ENCODE results near the gene SLCO4A1.

The SLCO4A1 gene

DNA sequence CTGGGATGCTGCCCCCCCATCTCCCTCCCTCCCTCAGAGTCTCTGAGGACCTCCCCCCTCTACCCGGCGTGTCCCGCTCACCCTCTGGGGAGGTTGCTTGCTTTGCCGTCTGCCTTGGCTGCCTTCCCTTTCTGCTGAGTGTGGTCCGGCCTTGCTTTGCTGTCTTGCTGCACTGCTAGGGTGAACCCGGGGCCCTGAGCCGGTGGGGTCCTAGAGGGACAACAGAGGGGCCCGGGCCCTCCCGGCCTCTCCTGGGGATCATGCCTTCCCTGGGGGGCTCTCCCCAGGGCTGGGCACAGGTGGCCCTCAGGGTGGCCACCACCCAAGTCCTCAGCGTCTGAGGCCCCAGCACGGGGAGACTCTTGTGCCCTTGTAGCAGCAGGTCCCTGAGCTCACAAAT lies 19.3 kb downstream of the SLCO4A1 start:
- in situ Hi-C loops (cut with MboI; ENCODE audit: low sequenced_read_pairs): no loop called here

DNA sequence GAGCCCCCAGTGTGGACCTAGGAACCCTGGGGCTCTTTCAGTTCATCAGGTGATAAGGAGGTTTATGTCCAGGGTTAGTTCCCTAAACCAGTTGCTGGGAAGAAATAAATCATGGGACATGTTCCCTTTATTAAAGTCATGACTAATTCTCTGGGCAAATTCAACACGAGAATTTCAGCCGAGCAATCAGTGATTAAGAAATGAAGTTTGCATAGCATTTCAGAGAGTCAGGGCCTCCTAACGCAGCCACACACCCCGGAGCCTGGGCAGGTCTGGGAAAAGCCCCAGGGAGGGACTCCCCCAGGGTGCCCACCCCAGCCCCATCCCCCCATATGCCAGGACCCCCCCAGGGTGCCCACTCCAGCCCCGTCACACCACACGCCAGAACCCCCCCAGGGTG lies 20.1 kb downstream of the SLCO4A1 start:
- in situ Hi-C loops (cut with MboI; ENCODE audit: low sequenced_read_pairs): no loop called here

DNA sequence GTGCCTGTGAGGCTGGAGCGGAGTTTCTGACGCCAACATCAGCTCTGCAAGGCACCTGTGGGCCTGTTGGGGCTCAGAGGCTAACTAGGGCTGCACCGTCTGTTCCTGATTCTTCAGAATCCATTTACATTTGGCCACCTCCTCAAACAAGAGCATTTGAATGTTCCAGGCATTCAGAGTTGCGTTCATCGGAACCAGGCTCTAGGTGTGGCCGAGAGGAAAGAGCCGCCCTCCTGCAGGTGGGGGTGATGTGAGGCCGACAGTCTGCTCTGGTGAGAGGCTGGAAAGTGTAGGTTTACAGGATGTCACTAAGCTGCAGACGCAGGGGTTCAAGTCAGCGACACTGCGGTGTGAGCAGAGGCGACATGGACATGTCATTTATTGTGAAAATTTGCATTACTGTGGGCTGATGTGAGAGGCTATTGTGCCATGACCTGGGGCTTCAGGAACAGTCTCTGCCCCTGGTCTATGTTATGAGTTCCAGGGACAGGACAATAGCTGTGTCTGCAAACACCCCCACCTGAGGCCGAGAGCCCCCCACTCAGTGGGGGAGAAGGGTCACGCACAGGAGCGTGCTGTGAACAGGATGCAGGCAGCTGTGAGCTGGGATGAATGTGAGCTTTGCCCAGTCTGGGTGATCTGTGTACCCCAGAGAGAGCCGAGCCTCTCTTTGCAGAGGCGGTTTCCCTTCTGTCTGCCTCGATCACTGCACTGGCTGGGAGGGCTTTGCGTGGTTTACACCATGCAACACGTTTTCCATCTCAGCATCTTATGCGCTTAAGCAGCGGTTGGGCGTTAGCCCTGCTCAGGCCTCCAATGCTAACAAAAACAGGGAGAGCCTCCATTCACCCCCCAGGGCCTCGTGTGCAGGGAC lies 21.1 kb downstream of the SLCO4A1 start:
- in situ Hi-C loops (cut with MboI; ENCODE audit: low sequenced_read_pairs): no loop called here

DNA sequence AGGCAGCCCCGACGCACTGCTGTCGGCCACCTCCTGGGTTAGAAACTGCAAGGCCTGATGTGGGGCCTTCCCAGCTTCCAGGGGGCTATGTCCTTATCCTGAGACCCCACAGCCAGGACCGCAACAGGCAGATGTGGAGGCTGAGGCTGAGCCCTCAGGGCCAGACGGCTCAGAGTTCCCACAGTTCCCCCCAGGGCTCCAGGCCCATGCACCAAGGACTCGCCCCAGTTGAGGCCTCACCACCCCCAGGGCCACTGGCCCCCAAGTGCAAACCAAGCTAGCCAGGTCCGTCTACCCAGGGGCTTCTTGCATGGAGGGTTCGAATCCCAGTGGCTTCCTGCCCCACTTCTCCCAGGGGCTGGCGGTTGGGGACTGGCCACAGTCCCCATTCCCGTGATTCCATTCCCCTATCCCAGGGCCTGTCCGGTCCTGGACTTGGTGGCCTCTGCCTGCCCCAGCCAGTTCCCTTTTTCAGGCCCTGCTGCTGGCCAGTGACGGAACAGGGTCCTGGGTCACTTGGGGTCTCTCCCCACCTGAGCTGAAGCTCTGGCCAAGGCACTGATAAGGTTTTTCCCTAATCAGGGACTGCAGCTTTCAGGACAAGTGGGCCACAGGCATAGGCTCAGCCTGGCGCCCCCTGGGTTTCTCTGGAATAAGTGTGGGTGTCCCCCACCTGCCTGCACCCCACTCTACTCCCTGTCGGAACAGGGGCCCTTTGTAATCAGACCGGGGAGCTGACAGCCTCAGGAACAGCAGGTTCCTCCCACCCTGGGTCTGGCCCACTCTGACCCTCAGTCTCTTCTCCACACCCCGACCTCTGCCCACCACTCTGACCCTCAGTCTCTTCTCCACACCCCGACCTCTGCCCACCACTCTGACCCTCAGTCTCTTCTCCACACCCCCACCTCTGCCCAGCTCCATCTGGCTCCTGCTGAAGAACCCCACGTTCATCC lies 22.0 kb downstream of the SLCO4A1 start:
- in situ Hi-C loops (cut with MboI; ENCODE audit: low sequenced_read_pairs): no loop called here

DNA sequence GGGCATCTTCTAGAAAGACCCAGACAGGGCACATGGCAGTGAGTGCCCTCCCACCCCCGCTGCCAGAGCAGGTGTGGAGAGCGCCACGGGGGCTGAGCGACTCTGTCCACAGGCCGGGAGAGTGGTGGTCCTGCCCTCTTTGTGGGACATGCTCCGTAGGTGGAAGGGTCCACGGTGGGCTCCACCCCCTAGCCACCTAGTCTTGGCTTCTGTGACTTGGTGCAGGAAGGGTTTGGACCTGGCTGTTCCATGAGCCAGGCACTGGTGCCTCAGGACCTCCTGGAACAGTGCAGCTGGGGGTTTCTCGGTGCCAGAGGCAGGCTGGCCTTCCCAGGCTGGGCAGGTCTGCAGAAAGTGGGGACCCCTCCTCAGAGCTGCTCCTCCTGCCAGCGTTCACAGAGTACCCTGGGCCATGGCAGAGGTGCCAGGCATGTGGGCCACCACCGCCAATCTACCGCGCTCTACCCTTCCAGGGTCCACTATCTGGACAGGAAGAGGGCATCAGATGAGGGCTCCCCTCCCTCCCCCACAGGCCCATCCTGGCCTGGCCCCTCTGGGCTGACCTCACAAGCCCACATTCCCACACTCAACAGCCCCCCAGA lies 23.0 kb downstream of the SLCO4A1 start:
- in situ Hi-C loops (cut with MboI; ENCODE audit: low sequenced_read_pairs): loop anchor here (5.0 kb wide), 1 partner anchor 127 kb away; no protein-coding TSS in a partner anchor

DNA sequence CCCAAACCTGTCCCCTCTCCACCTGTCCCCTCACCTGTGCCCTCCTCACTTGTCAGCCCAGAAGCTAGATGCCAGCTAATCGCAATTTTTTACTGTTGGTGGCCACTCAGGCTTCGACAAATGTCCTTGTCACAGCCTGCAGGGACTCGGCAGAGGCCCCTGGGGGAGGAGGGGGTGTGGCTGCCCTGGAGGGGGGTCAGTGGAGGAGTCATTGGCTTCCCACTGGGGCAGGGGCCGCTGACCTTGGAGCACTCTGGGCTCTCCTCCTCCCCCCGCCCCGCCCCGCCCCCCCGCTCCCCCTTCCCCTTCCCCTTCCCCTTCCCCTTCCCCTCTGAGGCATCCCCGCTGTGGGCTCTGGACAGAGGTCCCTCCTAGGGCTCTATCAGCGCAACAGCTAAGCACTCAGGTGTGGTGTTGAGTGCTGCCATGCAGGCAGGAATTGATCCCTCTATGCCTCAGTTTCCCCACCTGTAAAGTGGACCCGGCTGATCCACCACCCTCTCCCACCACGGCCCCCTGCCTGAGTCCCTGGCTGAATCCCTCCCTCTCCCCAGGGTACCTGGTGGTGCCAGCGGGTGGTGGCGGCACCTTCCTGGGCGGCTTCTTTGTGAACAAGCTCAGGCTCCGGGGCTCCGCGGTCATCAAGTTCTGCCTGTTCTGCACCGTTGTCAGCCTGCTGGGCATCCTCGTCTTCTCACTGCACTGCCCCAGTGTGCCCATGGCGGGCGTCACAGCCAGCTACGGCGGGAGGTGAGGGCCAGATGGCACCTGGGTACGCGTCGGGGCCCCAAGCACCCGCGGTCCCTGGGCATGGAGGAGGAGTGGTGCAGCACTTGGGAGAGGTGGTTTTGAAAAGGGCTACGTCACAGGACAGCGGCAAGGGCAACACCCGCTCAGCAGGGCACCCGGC lies 23.8 kb downstream of the SLCO4A1 start:
- in situ Hi-C loops (cut with MboI; ENCODE audit: low sequenced_read_pairs): loop anchor here (5.0 kb wide), 1 partner anchor 126 kb away; no protein-coding TSS in a partner anchor

DNA sequence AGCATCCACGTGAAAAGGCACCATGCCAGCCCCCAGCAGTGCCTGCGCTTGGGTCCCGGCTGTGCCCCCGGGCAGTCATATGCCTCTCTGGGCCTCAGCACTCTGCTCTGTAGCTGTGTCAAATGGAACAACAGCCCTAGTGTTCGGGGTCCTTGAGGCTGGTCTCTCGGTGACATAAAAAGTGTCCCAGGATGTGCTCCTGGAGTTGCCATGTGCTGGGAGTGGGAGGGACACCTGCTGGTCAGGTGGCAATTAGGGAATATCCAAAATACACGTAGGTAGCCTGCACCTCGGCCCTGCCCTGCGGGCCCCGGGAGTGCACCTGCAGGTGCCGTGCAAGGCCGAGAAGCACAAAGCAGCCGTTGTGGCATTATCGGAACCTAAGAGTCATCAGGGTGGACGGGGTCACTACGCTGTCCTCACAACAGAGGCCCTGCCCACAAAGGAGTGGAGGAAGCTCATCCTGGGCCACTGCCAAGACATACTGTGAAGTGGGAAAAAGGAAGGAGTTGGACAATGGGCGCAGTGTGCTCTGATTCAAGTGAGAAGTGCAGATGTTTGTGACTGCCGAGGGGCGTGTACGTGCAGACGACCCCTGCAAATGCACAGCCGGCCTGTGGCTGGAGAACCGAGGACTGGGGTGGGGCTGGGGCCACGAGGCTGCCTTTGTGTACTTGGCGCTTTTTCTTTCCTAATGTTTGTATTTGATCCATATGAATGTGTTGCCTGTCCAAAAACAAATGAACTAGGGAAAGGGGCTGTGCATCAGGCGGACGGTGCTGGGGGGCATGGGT lies 24.6 kb downstream of the SLCO4A1 start:
- in situ Hi-C loops (cut with MboI; ENCODE audit: low sequenced_read_pairs): loop anchor here (5.0 kb wide), 1 partner anchor 125 kb away; no protein-coding TSS in a partner anchor

DNA sequence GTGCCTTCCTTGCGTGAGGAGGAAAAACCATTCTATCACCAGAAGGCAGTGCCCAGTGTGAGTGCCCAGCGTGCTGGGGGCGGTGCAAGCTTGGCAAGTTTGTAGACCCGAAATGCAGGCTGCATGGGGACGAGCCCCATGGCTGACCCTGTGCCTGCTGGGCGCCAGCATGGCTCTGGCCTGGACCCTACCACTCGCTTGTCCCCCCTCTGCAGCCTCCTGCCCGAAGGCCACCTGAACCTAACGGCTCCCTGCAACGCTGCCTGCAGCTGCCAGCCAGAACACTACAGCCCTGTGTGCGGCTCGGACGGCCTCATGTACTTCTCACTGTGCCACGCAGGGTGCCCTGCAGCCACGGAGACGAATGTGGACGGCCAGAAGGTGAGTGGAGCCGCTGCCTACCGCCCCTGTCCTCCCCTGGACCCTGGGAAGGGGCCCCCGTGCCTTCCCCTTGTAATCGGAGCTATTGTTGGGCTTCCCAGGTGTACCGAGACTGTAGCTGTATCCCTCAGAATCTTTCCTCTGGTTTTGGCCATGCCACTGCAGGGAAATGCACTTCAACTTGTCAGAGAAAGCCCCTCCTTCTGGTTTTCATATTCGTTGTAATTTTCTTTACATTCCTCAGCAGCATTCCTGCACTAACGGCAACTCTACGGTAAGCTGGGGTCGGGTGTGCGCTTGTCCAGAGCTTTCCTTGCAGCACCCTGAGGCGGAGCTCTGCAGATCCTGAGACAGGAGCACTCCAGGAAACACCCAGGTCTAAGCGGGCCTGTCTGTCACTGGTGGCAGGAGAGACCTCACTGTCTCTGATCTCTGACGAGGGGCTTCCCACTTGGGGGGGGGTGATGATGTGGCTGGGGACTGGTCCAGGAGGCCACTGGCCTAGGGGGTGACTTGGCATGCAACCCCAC lies 25.5 kb downstream of the SLCO4A1 start:
- in situ Hi-C loops (cut with MboI; ENCODE audit: low sequenced_read_pairs): loop anchor here (5.0 kb wide), 1 partner anchor 125 kb away; no protein-coding TSS in a partner anchor

DNA sequence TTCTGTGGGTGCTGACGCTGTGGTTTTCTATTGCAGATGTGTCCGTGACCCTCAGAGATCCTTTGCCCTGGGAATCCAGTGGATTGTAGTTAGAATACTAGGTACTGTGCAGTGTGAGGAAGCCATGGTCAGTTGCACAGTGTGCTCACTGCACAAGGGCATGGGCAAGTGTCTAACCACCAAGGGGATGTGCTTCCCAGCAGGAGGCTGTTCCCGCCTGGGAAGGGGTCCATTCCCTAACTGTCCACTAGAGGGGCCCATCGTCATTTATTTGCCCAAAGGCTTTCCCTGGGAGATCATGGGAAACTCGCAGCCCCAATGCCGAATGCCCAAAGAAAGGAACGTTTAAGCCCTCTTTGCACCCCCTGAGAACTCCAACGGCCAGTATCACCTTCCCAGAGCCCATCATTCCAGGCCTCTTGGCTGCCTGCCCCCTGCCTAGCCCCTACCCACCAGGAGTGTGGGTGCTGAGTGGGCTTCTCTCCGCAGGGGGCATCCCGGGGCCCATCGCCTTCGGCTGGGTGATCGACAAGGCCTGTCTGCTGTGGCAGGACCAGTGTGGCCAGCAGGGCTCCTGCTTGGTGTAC lies 26.2 kb downstream of the SLCO4A1 start:
- in situ Hi-C loops (cut with MboI; ENCODE audit: low sequenced_read_pairs): loop anchor here (5.0 kb wide), 1 partner anchor 124 kb away; no protein-coding TSS in a partner anchor

DNA sequence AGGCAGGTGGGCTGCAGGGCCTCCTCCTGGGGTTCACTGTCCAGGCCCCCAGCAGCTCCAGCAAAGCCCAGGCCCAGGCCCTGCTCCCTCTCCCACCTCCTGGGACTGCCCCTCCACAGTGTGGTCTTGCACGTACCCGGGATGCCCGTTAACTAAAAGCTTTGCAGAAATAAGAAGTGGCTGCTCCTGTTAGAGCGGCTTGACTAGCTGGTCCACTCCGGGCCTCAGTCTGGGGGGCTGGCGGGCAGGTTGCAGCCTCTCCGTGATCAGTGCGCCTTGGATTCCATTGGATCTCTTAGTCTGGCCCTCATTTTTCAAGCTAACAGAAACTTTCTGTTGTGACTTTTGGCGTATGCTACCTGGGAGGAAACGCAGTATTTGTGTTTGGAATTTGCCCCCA lies 26.9 kb downstream of the SLCO4A1 start:
- in situ Hi-C loops (cut with MboI; ENCODE audit: low sequenced_read_pairs): loop anchor here (5.0 kb wide), 1 partner anchor 123 kb away; no protein-coding TSS in a partner anchor

DNA sequence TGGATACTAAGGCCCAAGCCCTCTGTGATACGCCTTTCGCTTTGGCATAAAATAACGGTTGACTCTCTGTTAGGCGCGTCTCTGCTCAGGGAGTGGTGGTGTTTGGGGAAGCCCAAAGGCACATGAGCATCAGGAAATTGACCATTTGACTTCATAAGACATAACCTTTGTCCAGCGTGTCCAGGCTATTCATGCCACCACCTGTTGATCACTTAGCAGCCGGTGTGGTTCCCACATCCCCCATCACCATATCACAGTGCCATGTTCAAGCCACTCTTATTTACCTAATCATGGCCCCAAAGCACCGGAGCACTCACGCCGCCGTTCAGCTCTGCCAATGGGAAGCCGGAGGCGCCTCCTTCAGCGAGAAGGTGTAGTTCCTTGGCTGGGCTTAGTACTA lies 27.9 kb downstream of the SLCO4A1 start:
- in situ Hi-C loops (cut with MboI; ENCODE audit: low sequenced_read_pairs): no loop called here

DNA sequence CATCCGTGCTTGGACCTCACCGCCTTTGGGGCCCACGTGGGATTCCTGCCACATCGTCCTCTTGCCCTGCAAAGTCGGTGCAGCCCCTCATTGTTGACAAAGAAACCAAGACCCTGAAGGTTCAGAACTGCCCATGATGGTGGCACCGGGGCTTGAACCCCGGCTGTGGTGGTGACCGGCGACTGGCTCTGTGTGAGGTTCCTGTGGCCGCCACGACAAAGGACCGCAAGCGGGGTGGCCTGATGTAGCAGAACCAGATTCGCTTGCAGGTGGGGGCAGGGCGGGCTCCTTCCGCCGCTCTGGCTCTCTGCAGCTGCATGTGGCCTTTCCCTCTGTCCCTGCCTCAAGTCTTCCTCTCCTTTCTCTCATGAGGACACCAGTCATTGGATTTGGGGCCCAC lies 28.7 kb downstream of the SLCO4A1 start:
- in situ Hi-C loops (cut with MboI; ENCODE audit: low sequenced_read_pairs): no loop called here

DNA sequence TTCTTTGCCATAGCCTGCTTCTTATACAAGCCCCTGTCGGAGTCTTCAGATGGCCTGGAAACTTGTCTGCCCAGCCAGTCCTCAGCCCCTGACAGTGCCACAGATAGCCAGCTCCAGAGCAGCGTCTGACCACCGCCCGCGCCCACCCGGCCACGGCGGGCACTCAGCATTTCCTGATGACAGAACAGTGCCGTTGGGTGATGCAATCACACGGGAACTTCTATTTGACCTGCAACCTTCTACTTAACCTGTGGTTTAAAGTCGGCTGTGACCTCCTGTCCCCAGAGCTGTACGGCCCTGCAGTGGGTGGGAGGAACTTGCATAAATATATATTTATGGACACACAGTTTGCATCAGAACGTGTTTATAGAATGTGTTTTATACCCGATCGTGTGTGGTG lies 29.5 kb downstream of the SLCO4A1 start:
- in situ Hi-C loops (cut with MboI; ENCODE audit: low sequenced_read_pairs): no loop called here

DNA sequence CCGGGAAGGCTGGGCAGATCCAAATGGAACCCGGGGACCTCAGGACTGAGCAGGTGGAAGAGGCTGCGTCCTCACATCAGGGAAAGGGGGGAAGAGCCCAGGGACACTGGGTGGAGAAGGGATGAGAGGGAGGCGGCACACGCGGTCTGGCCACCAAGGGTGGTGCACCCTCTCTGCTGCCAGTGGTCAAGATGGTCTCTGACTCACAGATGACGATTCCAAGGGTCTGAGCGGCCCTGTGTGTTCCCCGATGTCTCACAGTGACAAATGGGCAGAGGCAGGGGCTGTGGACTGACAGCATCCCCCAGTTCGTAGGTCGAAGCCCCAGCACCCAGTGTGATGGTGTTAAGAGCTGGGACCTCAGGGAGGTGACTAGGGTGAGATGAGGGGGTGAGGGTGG lies 32.1 kb downstream of the SLCO4A1 start:
- in situ Hi-C loops (cut with MboI; ENCODE audit: low sequenced_read_pairs): no loop called here

DNA sequence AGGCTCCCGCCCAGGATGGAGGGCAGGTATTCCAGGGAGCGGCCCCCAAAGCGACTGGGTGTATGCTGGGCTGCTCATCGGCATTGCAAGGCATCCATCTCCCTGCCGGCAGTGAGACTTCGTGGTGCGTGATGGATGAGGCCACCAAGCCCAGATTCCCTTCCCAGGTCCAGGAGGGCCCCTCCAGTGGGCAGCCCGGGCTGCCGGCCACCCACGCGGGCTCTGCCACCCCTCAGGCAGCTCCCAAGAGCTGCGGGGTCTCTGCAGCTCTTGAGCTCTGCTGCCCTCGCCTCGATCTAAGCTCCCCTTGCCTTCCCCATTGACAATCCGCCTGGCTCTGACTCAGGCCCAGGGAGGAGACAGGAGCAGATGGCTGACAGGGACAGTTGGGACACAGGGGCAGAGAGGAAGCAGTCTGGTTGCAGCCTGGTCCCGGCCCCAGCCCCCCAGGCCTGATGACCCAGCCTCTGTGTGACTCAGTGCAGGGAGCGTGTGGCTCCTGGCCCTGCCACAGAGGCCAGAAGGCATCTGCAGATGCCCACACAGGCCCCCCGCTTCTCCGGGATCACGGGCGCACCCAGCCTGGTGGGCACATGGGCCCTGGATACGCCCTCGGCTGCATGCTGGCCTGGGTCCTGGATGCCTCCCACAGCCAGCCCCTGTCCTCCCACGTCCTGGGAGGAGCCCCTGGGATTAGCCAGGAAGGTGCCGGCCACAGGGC lies 33.0 kb downstream of the SLCO4A1 start:
- in situ Hi-C loops (cut with MboI; ENCODE audit: low sequenced_read_pairs): no loop called here

DNA sequence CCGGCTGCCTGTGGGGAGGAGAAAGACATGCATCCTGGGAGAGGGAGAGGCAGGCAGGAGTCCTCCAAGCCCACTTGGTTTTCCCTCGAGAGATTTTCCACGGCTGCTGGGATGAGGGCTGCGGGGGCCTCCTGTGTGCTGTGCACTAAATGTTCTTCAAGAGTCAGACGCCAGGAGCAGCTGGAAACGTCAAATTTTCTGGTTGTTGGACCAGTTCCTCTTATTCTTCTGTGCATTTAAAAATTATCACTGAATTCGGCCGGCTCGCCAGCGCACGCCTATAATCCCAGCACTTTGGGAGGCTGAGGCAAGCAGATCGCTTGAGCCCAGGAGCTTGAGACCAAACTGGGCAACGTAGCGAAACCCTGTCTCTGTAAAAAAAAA lies 33.6 kb downstream of the SLCO4A1 start:
- in situ Hi-C loops (cut with MboI; ENCODE audit: low sequenced_read_pairs): no loop called here

DNA sequence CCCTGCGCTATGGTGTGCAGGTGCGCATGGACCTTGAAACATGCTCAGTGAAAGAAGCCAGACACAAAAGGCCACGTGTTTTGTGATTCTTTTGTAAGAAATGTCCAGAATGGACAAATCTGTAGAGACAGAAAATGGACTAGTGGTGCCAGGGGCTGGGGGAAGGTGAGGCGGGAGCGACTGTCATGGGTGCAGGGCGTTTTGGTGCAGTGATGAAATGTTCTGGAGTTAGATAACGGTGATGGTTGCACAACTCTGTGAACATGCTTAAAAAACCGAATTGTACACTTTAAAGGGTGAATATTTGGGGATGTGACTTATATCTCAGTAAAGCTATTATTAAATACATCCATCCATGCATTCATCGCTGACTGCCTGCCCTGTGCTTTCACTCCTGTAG lies 34.7 kb downstream of the SLCO4A1 start:
- in situ Hi-C loops (cut with MboI; ENCODE audit: low sequenced_read_pairs): no loop called here

Measured in HL-60/S4 treated with retinoic acid at 250 ng/mL for 4 days and 3 days (cell line).